ENCODE data around the gene RAB40C. TPM values are rescaled to one million over a fixed set of nuclear protein-coding genes. Genes with fewer than 3 reads are reported as not detected.

RAB40C gene
- total and polyA plus RNA-seq, 9 of the 15 experiments (the other 6 are each of a cell fraction or from before 2014, with no cell fraction given): 0.17 to 23.4 (median 8.7) TPM

DNA sequence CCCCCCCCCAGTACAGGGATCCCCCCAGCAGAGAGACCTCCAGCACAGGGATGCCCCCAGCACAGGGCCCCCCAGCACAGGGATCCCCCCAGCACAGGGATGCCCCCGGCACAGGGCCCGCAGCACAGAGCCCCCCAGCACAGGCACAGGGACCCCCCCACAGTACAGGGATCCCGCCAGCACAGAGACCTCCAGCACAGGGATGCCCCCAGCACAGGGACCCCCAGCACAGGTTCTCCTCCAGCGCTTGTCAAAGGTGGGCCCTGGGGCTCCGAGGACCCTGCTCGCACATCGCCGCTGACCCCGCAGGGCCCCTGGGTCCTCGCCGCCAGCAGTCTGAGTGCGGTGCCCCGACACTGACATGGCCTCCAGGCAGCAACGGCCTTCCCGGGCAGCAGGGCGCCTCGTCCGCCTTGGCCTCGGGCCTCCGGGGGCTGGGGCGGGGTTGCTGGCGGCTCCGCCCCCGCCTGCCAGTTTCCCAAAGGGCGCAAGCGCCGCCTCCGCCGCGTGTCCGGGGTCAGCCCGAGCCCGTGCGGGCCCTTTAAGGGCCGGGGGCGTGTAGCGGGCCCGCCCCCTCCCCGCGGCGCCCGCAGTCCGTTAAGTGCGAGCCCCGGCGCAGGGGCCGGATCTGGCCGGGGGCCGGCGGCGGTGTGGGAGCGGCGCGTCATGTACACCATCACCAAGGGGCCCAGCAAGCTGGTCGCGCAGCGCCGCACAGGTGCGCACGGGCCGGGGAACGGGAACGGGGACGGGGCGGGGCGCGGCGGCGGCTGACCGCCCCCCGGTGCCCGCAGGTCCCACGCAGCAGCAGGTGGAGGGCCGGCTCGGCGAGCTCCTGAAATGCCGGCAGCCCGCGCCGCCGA is 51.7 kb downstream of the RAB40C start, which contains the start of gene MCRIP2 (continued):
- TF ChIP-seq ZFP1 (CRISPR knock-in tag; IDR thresholded peaks at IDR 0.05) (no peak), C11orf30 (IDR thresholded peaks at IDR 0.05; ENCODE audit: low read depth) (no peak), XRCC5 (IDR thresholded peaks at IDR 0.05; ENCODE audit: low read depth, low read length) (no peak), TRIM28 (IDR thresholded peaks at IDR 0.05) (no peak), MYC (IDR thresholded peaks at IDR 0.05; ENCODE audit: low read depth, low read length) (peak; percentile 85), MYC (CRISPR knock-in tag; IDR thresholded peaks at IDR 0.05; ENCODE audit: borderline replicate concordance, low read depth) (no peak), ZNF140 (CRISPR knock-in tag; IDR thresholded peaks at IDR 0.05) (no peak), ZNF76 (CRISPR knock-in tag; IDR thresholded peaks at IDR 0.05; ENCODE audit: borderline replicate concordance) (no peak), NEUROD1 (IDR thresholded peaks at IDR 0.05; ENCODE audit: borderline replicate concordance, low read depth, low read length, partially characterized antibody) (peak; percentile 45), RBM25 (IDR thresholded peaks at IDR 0.05; ENCODE audit: low read depth, low read length, severe bottlenecking) (no peak), FOXP1 (CRISPR knock-in tag; IDR thresholded peaks at IDR 0.05) (no peak; the same call in 1 of the 2 replicates), GABPA (tag; conservative IDR thresholded peaks at IDR 0.05; ENCODE audit: low read depth) (no peak), TCF3 (CRISPR knock-in tag; IDR thresholded peaks at IDR 0.05) (no peak), ZNF830 (CRISPR knock-in tag; IDR thresholded peaks at IDR 0.05) (no peak), GABPB2 (CRISPR knock-in tag; conservative IDR thresholded peaks at IDR 0.05) (no peak), ZNF449 (CRISPR knock-in tag; IDR thresholded peaks at IDR 0.05) (no peak), FOXK2 (conservative IDR thresholded peaks at IDR 0.05 in 1 of 2, IDR thresholded peaks at IDR 0.05 in 1 of 2; ENCODE audit: low read depth in 2 of 2) (no peak), ZNF239 (CRISPR knock-in tag; IDR thresholded peaks at IDR 0.05) (no peak), TCFL5 (CRISPR knock-in tag; conservative IDR thresholded peaks at IDR 0.05) (no peak), MAX (CRISPR knock-in tag; IDR thresholded peaks at IDR 0.05) (peak; percentile 71), ZSCAN32 (CRISPR knock-in tag; IDR thresholded peaks at IDR 0.05) (no peak), ARID2 (IDR thresholded peaks at IDR 0.05) (no peak), TAF1 (IDR thresholded peaks at IDR 0.05; ENCODE audit: control insufficient read depth, extremely low read depth, insufficient read depth, low read length, severe bottlenecking) (peak; percentile 71), GMEB1 (CRISPR knock-in tag; IDR thresholded peaks at IDR 0.05) (no peak)
- TF ChIP-seq, protein P1, sequence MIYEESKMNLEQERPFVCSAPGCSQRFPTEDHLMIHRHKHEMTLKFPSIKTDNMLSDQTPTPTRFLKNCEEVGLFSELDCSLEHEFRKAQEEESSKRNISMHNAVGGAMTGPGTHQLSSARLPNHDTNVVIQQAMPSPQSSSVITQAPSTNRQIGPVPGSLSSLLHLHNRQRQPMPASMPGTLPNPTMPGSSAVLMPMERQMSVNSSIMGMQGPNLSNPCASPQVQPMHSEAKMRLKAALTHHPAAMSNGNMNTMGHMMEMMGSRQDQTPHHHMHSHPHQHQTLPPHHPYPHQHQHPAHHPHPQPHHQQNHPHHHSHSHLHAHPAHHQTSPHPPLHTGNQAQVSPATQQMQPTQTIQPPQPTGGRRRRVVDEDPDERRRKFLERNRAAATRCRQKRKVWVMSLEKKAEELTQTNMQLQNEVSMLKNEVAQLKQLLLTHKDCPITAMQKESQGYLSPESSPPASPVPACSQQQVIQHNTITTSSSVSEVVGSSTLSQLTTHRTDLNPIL (CRISPR knock-in tag; IDR thresholded peaks at IDR 0.05): no peak
